Epithelial cell of proximal tubule (primary cell): ENCODE data around the gene ASPM. TPM values are rescaled to one million over a fixed set of nuclear protein-coding genes. Genes with fewer than 3 reads are reported as not detected.
"Not testable (repeated sequence)": the region's sequence is repeated elsewhere in the genome, so short reads cannot be mapped to it uniquely, and the experiment has no call there.

Experiments used
- DNase-seq: peaks from one replicate; pipeline ENCODE4 v3.0.0-alpha.2; 2011; ENCODE audit warnings: low read depth
- H3K4me3 ChIP-seq: 2 replicates; pipeline ENCODE4 v1.5.1; 2011; ENCODE audit warnings: low read depth, mild to moderate bottlenecking, low read length
- CTCF ChIP-seq: conservative IDR thresholded peaks from 2 replicates; pipeline ENCODE4 v1.5.1; 2012; ENCODE audit warnings: low read depth, mild to moderate bottlenecking, low read length
- total RNA-seq: library from RNA; depleted of rRNA; stranded (reverse); fragments of >200 nt; gene quantifications from 2 replicates; pipeline ENCODE4 v1.2.3, GENCODE V29; 2015

Gene ASPM
- total RNA-seq, 1 donor from 2014 or later = 39.6 TPM

GRCh38 chr1:197041486-197042353, 104.7 kb downstream of the ASPM start:
- no peak overlapping the region for H3K4me3 ChIP-seq
- TF ChIP-seq CTCF = no peak
- DNase-seq = no peak

DNA sequence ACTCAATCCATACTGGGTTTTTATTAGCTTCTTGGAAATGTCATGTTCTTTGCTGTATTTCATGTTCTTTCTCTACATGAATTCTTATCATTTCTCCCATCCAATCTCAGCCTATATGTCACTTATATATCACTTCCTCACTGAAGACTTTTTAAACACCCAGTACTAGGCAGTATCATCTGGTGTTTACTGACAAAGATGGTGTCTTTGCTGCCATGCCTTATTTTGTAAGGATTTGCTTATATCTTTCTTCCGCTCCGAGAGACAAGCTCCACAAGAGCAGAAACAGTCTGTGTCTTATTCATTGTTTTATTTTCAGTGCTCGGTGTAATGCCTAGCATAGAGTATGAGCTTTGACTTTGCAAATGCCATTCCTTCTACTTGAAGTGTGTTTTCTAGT, 109.6 kb downstream of the ASPM start:
- DNase-seq = no peak
- no peak overlapping the region for H3K4me3 ChIP-seq
- no peak for TF ChIP-seq CTCF

GRCh38 chr1:197034631-197035339, 111.7 kb downstream of the ASPM start:
- not testable (repeated sequence) for DNase-seq

More at GRCh38 chr1:197034631-197035339, 111.7 kb downstream of the ASPM start:
- H3K4me3 ChIP-seq = not testable (repeated sequence)

Other genes starting within 250 kb of the ASPM start
- not detected in 2 replicates for gene CFHR2, start 202.9 kb downstream of the ASPM start, total RNA-seq
- not detected in 2 replicates for gene CFHR5, start 169.1 kb downstream of the ASPM start, total RNA-seq
- gene F13B, start 79.4 kb downstream of the ASPM start, total RNA-seq = not detected in 2 replicates
- 6.0 and 8.1 TPM in 2 replicates for gene ZBTB41, start 54.6 kb upstream of the ASPM start, total RNA-seq
- 0.06 TPM in 1 of 2 replicates, not detected in the other for gene CRB1, start 121.6 kb upstream of the ASPM start, total RNA-seq